Measurements from ENCODE around the gene ZFP64. TPM values are rescaled to one million over a fixed set of nuclear protein-coding genes. Genes with fewer than 3 reads are reported as not detected.
"Not testable (repeated sequence)": the region's sequence is repeated elsewhere in the genome, so short reads cannot be mapped to it uniquely, and the experiment has no call there.

ZFP64 gene
- total and polyA plus RNA-seq, 9 donors = 6.3 to 16.4 (median 9.8) TPM

DNA sequence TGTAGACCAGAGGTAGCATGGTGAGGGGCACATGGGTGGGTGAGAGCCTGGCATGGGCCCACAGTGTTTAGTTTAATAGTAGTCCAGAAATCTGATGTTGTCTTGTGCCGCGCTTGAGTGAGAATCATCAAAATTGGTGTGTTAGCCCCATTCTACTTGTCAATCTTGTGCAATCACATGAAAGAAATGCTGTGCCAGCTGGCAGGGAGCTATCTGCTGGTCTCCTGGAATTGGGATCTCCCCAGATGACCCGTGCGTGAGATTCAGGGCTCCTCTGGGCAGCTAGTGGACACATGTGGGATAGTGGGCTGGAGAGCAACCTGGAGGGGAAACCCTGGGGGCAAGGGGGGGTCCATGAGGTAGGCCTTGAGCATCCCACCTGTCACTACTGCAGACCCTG is 43.5 kb upstream of the ZFP64 start:
- Histone ChIP-seq H3K9me3 (no peaks in the 10 kb centered on the region), H3K27ac (no peak overlapping the region), H3K4me1 (ENCODE audit: insufficient read depth) (no peaks in the 10 kb centered on the region), H3K4me3 (no peak overlapping the region), H3K36me3 (no peaks in the 10 kb centered on the region), H3K27me3 (no peaks in the 10 kb centered on the region)
- TF ChIP-seq, protein P1, sequence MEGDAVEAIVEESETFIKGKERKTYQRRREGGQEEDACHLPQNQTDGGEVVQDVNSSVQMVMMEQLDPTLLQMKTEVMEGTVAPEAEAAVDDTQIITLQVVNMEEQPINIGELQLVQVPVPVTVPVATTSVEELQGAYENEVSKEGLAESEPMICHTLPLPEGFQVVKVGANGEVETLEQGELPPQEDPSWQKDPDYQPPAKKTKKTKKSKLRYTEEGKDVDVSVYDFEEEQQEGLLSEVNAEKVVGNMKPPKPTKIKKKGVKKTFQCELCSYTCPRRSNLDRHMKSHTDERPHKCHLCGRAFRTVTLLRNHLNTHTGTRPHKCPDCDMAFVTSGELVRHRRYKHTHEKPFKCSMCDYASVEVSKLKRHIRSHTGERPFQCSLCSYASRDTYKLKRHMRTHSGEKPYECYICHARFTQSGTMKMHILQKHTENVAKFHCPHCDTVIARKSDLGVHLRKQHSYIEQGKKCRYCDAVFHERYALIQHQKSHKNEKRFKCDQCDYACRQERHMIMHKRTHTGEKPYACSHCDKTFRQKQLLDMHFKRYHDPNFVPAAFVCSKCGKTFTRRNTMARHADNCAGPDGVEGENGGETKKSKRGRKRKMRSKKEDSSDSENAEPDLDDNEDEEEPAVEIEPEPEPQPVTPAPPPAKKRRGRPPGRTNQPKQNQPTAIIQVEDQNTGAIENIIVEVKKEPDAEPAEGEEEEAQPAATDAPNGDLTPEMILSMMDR (IDR thresholded peaks at IDR 0.05) = no peak
- no peak for TF ChIP-seq POLR2A (IDR thresholded peaks at IDR 0.05)
- no peak for TF ChIP-seq EP300 (IDR thresholded peaks at IDR 0.05)
- intact Hi-C loops (cut with DNase I) = no loop called here
- DNase-seq = no peak
- WGBS, 3 donors = 87 to 97% (median 91%) methylated on average over 4 of the region's 4 CpGs

DNA sequence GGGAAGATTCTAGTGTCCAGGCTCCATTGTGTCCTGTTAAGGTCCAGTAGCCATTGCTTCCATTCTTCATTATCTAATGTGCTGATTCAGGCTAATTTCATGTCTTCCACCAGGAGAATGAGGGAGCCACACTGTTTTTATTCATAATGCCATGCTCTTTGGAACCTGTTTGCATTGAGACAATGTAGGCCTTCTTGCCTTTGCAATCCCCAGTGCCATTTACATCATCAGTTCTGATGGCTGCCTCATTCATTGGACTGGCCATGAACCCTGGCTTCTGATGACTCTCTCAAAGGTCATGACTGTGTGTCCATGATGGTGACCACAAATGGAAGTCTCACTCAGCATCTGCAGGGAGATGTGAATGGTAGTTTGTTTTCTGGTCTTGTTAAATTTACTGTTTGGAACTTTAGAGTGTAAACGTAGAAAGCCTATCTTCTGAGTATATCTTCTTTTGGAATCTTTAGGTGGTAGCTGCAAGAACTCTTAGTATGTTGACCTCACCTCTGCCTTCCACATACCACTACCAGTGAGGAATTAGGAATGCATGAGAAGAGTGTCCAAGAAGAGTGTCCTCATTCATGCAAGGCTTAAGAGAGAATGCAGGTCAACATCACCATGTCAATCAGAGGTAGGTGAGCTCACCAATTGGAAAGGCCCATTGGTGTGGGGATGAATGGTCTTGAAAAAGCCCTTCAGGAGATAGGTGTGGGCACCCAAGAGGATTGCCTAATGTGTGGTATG is 42.9 kb upstream of the ZFP64 start:
- H3K4me3 ChIP-seq = no peak overlapping the region
- 72 to 86% (median 76%) methylated on average over 1 of the region's 1 CpG for WGBS, 3 donors
- H3K27ac ChIP-seq = no peak overlapping the region
- intact Hi-C loops (cut with DNase I) = no loop called here
- TF ChIP-seq, protein P1 (IDR thresholded peaks at IDR 0.05) = no peak
- TF ChIP-seq EP300 (IDR thresholded peaks at IDR 0.05) (no peak), POLR2A (IDR thresholded peaks at IDR 0.05) (no peak)
- no peaks in the 10 kb centered on the region for H3K9me3 ChIP-seq
- no peak for DNase-seq
- H3K27me3 ChIP-seq = no peaks in the 10 kb centered on the region
- H3K4me1 ChIP-seq (ENCODE audit: insufficient read depth) = no peaks in the 10 kb centered on the region
- no peaks in the 10 kb centered on the region for H3K36me3 ChIP-seq

GRCh38 chr20:52231230-52231746 is 39.7 kb upstream of the ZFP64 start:
- no peaks in the 10 kb centered on the region for H3K36me3 ChIP-seq
- H3K27me3 ChIP-seq = no peaks in the 10 kb centered on the region
- intact Hi-C loops (cut with DNase I) = no loop called here
- H3K27ac ChIP-seq = no peak overlapping the region
- no peak overlapping the region for H3K4me3 ChIP-seq
- TF ChIP-seq EP300 (IDR thresholded peaks at IDR 0.05) = no peak
- TF ChIP-seq, protein P1 (IDR thresholded peaks at IDR 0.05) = no peak
- no peak for TF ChIP-seq POLR2A (IDR thresholded peaks at IDR 0.05)
- H3K4me1 ChIP-seq (ENCODE audit: insufficient read depth) = no peaks in the 10 kb centered on the region
- H3K9me3 ChIP-seq = no peaks in the 10 kb centered on the region
- no peak for DNase-seq

GRCh38 chr20:52230409-52230808 is 38.8 kb upstream of the ZFP64 start:
- TF ChIP-seq, protein P1 (IDR thresholded peaks at IDR 0.05) = no peak
- TF ChIP-seq EP300 (IDR thresholded peaks at IDR 0.05) (no peak), POLR2A (IDR thresholded peaks at IDR 0.05) (no peak)
- Histone ChIP-seq H3K9me3 (no peaks in the 10 kb centered on the region), H3K27me3 (no peaks in the 10 kb centered on the region), H3K4me3 (no peak overlapping the region), H3K27ac (no peak overlapping the region), H3K36me3 (no peaks in the 10 kb centered on the region), H3K4me1 (ENCODE audit: insufficient read depth) (no peaks in the 10 kb centered on the region)
- no peak for DNase-seq
- 30 to 39% (median 39%) methylated on average over 3 of the region's 3 CpGs for WGBS, 3 donors
- intact Hi-C loops (cut with DNase I) = no loop called here

DNA sequence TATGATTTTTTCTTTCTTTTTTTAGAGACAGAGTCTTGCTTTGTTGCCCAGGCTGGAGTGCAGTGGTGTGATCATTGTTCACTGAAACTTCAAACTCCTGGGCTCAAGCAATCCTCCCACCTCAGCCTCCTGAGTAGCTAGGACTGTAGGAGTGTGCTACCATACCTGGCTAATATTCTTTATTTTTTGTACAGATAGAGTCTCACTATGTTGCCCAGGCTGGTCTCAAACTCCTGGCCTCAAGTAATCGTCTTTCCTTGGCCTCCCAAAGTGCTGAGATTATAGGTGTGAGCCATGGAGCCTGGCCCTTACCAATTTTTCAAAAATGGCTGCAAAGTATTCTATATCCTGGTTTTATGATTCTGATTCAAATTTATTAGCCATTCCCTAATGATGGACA is 37.8 kb upstream of the ZFP64 start:
- H3K4me3 ChIP-seq; H3K9me3 ChIP-seq; DNase-seq; H3K4me1 ChIP-seq (ENCODE audit: insufficient read depth); H3K27ac ChIP-seq; H3K27me3 ChIP-seq; H3K36me3 ChIP-seq; intact Hi-C loops (cut with DNase I): not testable (repeated sequence)
- 71 to 87% (median 86%) methylated on average over 1 of the region's 1 CpG for WGBS, 3 donors
